Karpas-422 (cell line): Measurements from ENCODE around the gene PLPPR3. TPM values are rescaled to one million over a fixed set of nuclear protein-coding genes. Genes with fewer than 3 reads are reported as not detected.

ENCODE experiments used
- DNase-seq: peaks from one replicate; pipeline ENCODE4 v3.0.0-alpha.2; 2015
- H2AFZ ChIP-seq: fragments of 200-600 bp; sonication (generic); 2 replicates; pipeline ENCODE4 v1.6.1; 2014; ENCODE audit warnings: antibody characterized with exemption, low read length, mixed read lengths
- H3K27ac ChIP-seq: fragments of 200-600 bp; sonication (generic); 2 replicates; pipeline ENCODE4 v1.5.1; 2014; ENCODE audit warnings: mild to moderate bottlenecking, low read length, moderate library complexity
- H3K27me3 ChIP-seq: fragments of 200-600 bp; sonication (generic); 2 replicates; pipeline ENCODE4 v1.6.1; 2014; ENCODE audit warnings: low read length, mixed read lengths
- H3K36me3 ChIP-seq: fragments of 200-600 bp; sonication (generic); 2 replicates; pipeline ENCODE4 v1.6.1; 2014; ENCODE audit warnings: low read length, mixed read lengths; ENCODE audit not compliant: insufficient read depth
- H3K4me1 ChIP-seq: fragments of 200-600 bp; sonication (generic); 2 replicates; pipeline ENCODE4 v1.6.1; 2014; ENCODE audit warnings: mild to moderate bottlenecking, low read length, mixed read lengths
- H3K4me2 ChIP-seq: fragments of 200-600 bp; sonication (generic); 2 replicates; pipeline ENCODE4 v1.6.1; 2014; ENCODE audit warnings: low read length, low read depth, mild to moderate bottlenecking; ENCODE audit not compliant: poor library complexity, severe bottlenecking
- H3K4me3 ChIP-seq: fragments of 200-600 bp; sonication (generic); 2 replicates; pipeline ENCODE4 v1.5.1; 2014; ENCODE audit warnings: mild to moderate bottlenecking, antibody characterized with exemption, low read length, mixed read lengths
- H3K79me2 ChIP-seq: fragments of 200-600 bp; sonication (generic); 2 replicates; pipeline ENCODE4 v1.6.1; 2014; ENCODE audit warnings: mild to moderate bottlenecking, low read length, mixed read lengths
- H3K9ac ChIP-seq: fragments of 200-600 bp; sonication (generic); 2 replicates; pipeline ENCODE4 v1.6.0; 2014; ENCODE audit warnings: low read length
- H3K9me2 ChIP-seq: fragments of 200-600 bp; sonication (generic), shearing (Covaris generic); replicated peaks from 2 replicates; pipeline ENCODE4 v1.6.0; 2014; ENCODE audit warnings: mild to moderate bottlenecking, low read length, moderate library complexity; ENCODE audit not compliant: insufficient read depth
- H3K9me3 ChIP-seq: fragments of 300-700, 200-600 bp; sonication (generic); 2 replicates; pipeline ENCODE4 v1.6.1; 2014; ENCODE audit warnings: low read length, mixed read lengths
- H4K20me1 ChIP-seq: fragments of 200-600 bp; sonication (generic); 2 replicates; pipeline ENCODE4 v1.6.1; 2014; ENCODE audit warnings: mild to moderate bottlenecking, antibody characterized with exemption, low read length, low read depth; ENCODE audit not compliant: insufficient read depth
- total RNA-seq: library from RNA; depleted of rRNA; stranded (reverse); fragments of >200 nt; shearing (Covaris generic); gene quantifications from 2 replicates; pipeline ENCODE4 v1.2.3, GENCODE V29; 2014; ENCODE audit warnings: low replicate concordance; rRNA removed

The PLPPR3 gene
- not detected in 2 replicates for total RNA-seq

- no peak within 1 kb of the TSS for H3K4me3 ChIP-seq
- no peaks in the 10 kb centered on the region for H4K20me1 ChIP-seq
- no peaks in the 10 kb centered on the region for H3K27me3 ChIP-seq
- H3K9ac ChIP-seq = no peak within 1 kb of the TSS
- H3K36me3 ChIP-seq = no peaks in the 10 kb centered on the region
- H3K9me3 ChIP-seq = no peaks in the 10 kb centered on the region
- no peak within 1 kb of the TSS for H3K4me2 ChIP-seq
- no peak within 1 kb of the TSS for H2AFZ ChIP-seq
- no peaks in the 10 kb centered on the region for H3K79me2 ChIP-seq
- H3K27ac ChIP-seq = no peak within 1 kb of the TSS
- no peaks in the 10 kb centered on the region for H3K9me2 ChIP-seq
- no peak for DNase-seq
- no peaks in the 10 kb centered on the region for H3K4me1 ChIP-seq
Observed at GRCh38 chr19:821825-822503, at the start of gene PLPPR3. Gene PLPPR3 (minus strand): TSS chr19:821955. CDS start chr19:821559, 396 bp downstream.

GRCh38 chr19:870963-871401 is 49.2 kb upstream of the PLPPR3 start:
- 0 out of 2 replicates have a peak, but pooled peaks cover 3% of the 10 kb centered on the region for H3K36me3 ChIP-seq
- H3K9me3 ChIP-seq = no peaks in the 10 kb centered on the region
- no peak overlapping the region for H2AFZ ChIP-seq
- H3K4me2 ChIP-seq = no peak overlapping the region
- H3K9me2 ChIP-seq = no peaks in the 10 kb centered on the region
- no peaks in the 10 kb centered on the region for H3K79me2 ChIP-seq
- peaks cover 11% of the 10 kb centered on the region for H3K4me1 ChIP-seq
- no peaks in the 10 kb centered on the region for H3K27me3 ChIP-seq
- no peak for DNase-seq
- H3K4me3 ChIP-seq = no peak overlapping the region
- H3K9ac ChIP-seq = no peak overlapping the region
- H3K27ac ChIP-seq = no peak overlapping the region
- H4K20me1 ChIP-seq = no peaks in the 10 kb centered on the region

GRCh38 chr19:870314-870713 is 48.6 kb upstream of the PLPPR3 start:
- Histone ChIP-seq H4K20me1 (no peaks in the 10 kb centered on the region), H3K9me2 (no peaks in the 10 kb centered on the region), H3K36me3 (0 out of 2 replicates have a peak, but pooled peaks cover 3% of the 10 kb centered on the region), H3K79me2 (no peaks in the 10 kb centered on the region), H3K4me1 (peaks cover 11% of the 10 kb centered on the region), H3K4me2 (no peak overlapping the region), H3K4me3 (no peak overlapping the region), H3K9ac (no peak overlapping the region), H3K27me3 (no peaks in the 10 kb centered on the region), H3K9me3 (no peaks in the 10 kb centered on the region), H2AFZ (no peak overlapping the region), H3K27ac (no peak overlapping the region)
- no peak for DNase-seq

- H3K79me2 ChIP-seq = no peaks in the 10 kb centered on the region
- H3K9ac ChIP-seq = no peak overlapping the region
- H3K9me2 ChIP-seq = no peaks in the 10 kb centered on the region
- H3K4me3 ChIP-seq = no peak overlapping the region
- H3K36me3 ChIP-seq = 0 out of 2 replicates have a peak, but pooled peaks cover 3% of the 10 kb centered on the region
- no peak overlapping the region for H2AFZ ChIP-seq
- no peaks in the 10 kb centered on the region for H3K27me3 ChIP-seq
- H3K4me1 ChIP-seq = peaks cover 11% of the 10 kb centered on the region
- H3K27ac ChIP-seq = no peak overlapping the region
- no peak for DNase-seq
- no peaks in the 10 kb centered on the region for H4K20me1 ChIP-seq
- H3K4me2 ChIP-seq = no peak overlapping the region
- no peaks in the 10 kb centered on the region for H3K9me3 ChIP-seq
Observed at GRCh38 chr19:869245-870177, 47.8 kb upstream of the PLPPR3 start.

- no peak for DNase-seq
- no peaks in the 10 kb centered on the region for H4K20me1 ChIP-seq
Observed at GRCh38 chr19:868458-869244, 46.9 kb upstream of the PLPPR3 start.

GRCh38 chr19:867855-868457 is 46.2 kb upstream of the PLPPR3 start:
- no peak overlapping the region for H3K4me2 ChIP-seq
- H3K9me2 ChIP-seq = no peaks in the 10 kb centered on the region
- H4K20me1 ChIP-seq = no peaks in the 10 kb centered on the region
- H3K4me3 ChIP-seq = no peak overlapping the region
- no peaks in the 10 kb centered on the region for H3K27me3 ChIP-seq
- H3K79me2 ChIP-seq = no peaks in the 10 kb centered on the region
- 0 out of 2 replicates have a peak, but pooled peaks cover 3% of the 10 kb centered on the region for H3K36me3 ChIP-seq
- H2AFZ ChIP-seq = no peak overlapping the region
- no peaks in the 10 kb centered on the region for H3K9me3 ChIP-seq
- no peak for DNase-seq
- H3K27ac ChIP-seq = no peak overlapping the region
- H3K4me1 ChIP-seq = peaks cover 14% of the 10 kb centered on the region
- H3K9ac ChIP-seq = no peak overlapping the region

More at GRCh38 chr19:868458-869244, 46.9 kb upstream of the PLPPR3 start:
- Histone ChIP-seq H3K9ac (no peak overlapping the region), H3K79me2 (no peaks in the 10 kb centered on the region), H3K4me1 (peaks cover 15% of the 10 kb centered on the region), H3K4me2 (no peak overlapping the region), H3K4me3 (no peak overlapping the region), H3K9me2 (no peaks in the 10 kb centered on the region), H3K27me3 (no peaks in the 10 kb centered on the region), H3K9me3 (no peaks in the 10 kb centered on the region), H3K36me3 (0 out of 2 replicates have a peak, but pooled peaks cover 3% of the 10 kb centered on the region), H3K27ac (no peak overlapping the region), H2AFZ (no peak overlapping the region)

GRCh38 chr19:867301-867793 is 45.6 kb upstream of the PLPPR3 start:
- Histone ChIP-seq H3K27ac (no peak overlapping the region), H3K27me3 (no peaks in the 10 kb centered on the region)

More at GRCh38 chr19:867301-867793, 45.6 kb upstream of the PLPPR3 start:
- Histone ChIP-seq H3K9ac (no peak overlapping the region), H2AFZ (no peak overlapping the region), H3K79me2 (no peaks in the 10 kb centered on the region), H3K4me3 (no peak overlapping the region), H3K4me2 (no peak overlapping the region), H4K20me1 (no peaks in the 10 kb centered on the region), H3K36me3 (0 out of 2 replicates have a peak, but pooled peaks cover 3% of the 10 kb centered on the region), H3K9me3 (no peaks in the 10 kb centered on the region), H3K4me1 (peaks cover 10% of the 10 kb centered on the region), H3K9me2 (no peaks in the 10 kb centered on the region)
- DNase-seq = no peak
